GM18505 (cell line): ENCODE results near the gene RNPC3.
"Not testable (repeated sequence)": the region's sequence is repeated elsewhere in the genome, so short reads cannot be mapped to it uniquely, and the experiment has no call there.

Experiments used
- ATAC-seq: cut with Tn5 transposase; IDR thresholded peaks from one replicate; pipeline ENCODE4 v1.9.1; 2021; ENCODE audit not compliant: unreplicated experiment
- POLR2A ChIP-seq: IDR thresholded peaks from 4 replicates; pipeline ENCODE4 v1.6.1; 2011; ENCODE audit warnings: borderline replicate concordance; ENCODE audit not compliant: insufficient read depth, insufficient read length; ENCODE audit errors: extremely low read depth

The RNPC3 gene

GRCh38 chr1:103576065-103576464 lies 50.6 kb downstream of the RNPC3 start:
- TF ChIP-seq POLR2A, result no peak
- no peak for ATAC-seq

- ATAC-seq, result not testable (repeated sequence)
Measured at GRCh38 chr1:103576784-103577183, 51.3 kb downstream of the RNPC3 start.

GRCh38 chr1:103582464-103582863 lies 57.0 kb downstream of the RNPC3 start:
- no peak for ATAC-seq
- TF ChIP-seq POLR2A, result no peak

GRCh38 chr1:103583887-103584286 lies 58.4 kb downstream of the RNPC3 start:
- no peak for TF ChIP-seq POLR2A
- no peak for ATAC-seq

- ATAC-seq, result no peak
- TF ChIP-seq POLR2A, result no peak
Measured at GRCh38 chr1:103584537-103584936, 59.0 kb downstream of the RNPC3 start.

GRCh38 chr1:103602740-103603139 lies 77.2 kb downstream of the RNPC3 start:
- ATAC-seq, result not testable (repeated sequence)
